IMR-90 (cell line): ENCODE results near the gene PTPN13. TPM values are rescaled to one million over a fixed set of nuclear protein-coding genes. Genes with fewer than 3 reads are reported as not detected.

Source experiments
- ATAC-seq: fragments of 200-7000 bp; cut with Tn5 transposase; 2 replicates; pipeline ENCODE4 v1.9.1; 2020; ENCODE audit warnings: low read depth, mild to moderate bottlenecking, moderate library complexity
- BruUV-seq: library from RNA; stranded (reverse); fragments of 400-500 nt; replicated peaks from 2 replicates; lab custom pipeline; 2021; lab: Mats Ljungman, UMichigan
- CTCF ChIA-PET: fragments of 300-600 bp; formaldehyde crosslinking; extraction: SDS; loops from one replicate; lab custom pipeline; 2021; ENCODE audit warnings: antibody characterized with exemption; lab: Yijun Ruan, JAX
- POLR2A ChIA-PET: fragments of 300-600 bp; sonication (Branson Sonifier 250); formaldehyde crosslinking; loops from one replicate; lab custom pipeline; 2022; ENCODE audit warnings: antibody characterized with exemption; ENCODE audit not compliant: unreplicated experiment; lab: Charles Lee
- DNase-seq: peaks from one replicate; pipeline ENCODE4 v3.0.0; 2013
- H2AFZ ChIP-seq: replicated peaks from 2 replicates; pipeline ENCODE3; 2013; ENCODE audit warnings: low read length, mild to moderate bottlenecking; ENCODE audit not compliant: poor library complexity
- H2AK5ac ChIP-seq: 2 replicates; pipeline ENCODE4 v1.6.1; 2013; ENCODE audit warnings: low read depth, low read length, inconsistent platforms
- H2AK9ac ChIP-seq: replicated peaks from 2 replicates; pipeline ENCODE3; 2013; ENCODE audit warnings: mild to moderate bottlenecking, low read depth, low read length, moderate library complexity; ENCODE audit not compliant: poor library complexity
- H2BK120ac ChIP-seq: 2 replicates; pipeline ENCODE4 v1.6.1; 2013; ENCODE audit warnings: low read depth, low read length, inconsistent platforms
- H2BK15ac ChIP-seq: 3 replicates; pipeline ENCODE4 v1.6.1; 2013; ENCODE audit warnings: low read depth, low read length, inconsistent platforms
- H2BK20ac ChIP-seq: 2 replicates; pipeline ENCODE4 v1.6.1; 2013; ENCODE audit warnings: low read depth, mild to moderate bottlenecking, inconsistent platforms, low read length, moderate library complexity
- H2BK5ac ChIP-seq: 2 replicates; pipeline ENCODE4 v1.6.1; 2013; ENCODE audit warnings: mild to moderate bottlenecking, low read depth, low read length, inconsistent platforms; ENCODE audit not compliant: poor library complexity, severe bottlenecking
- H3K14ac ChIP-seq: replicated peaks from 2 replicates; pipeline ENCODE4 v1.6.1; 2013; ENCODE audit warnings: low read depth, low read length, inconsistent platforms
- H3K18ac ChIP-seq: 2 replicates; pipeline ENCODE4 v1.6.1; 2013; ENCODE audit warnings: low read depth, low read length, control low read depth
- H3K23ac ChIP-seq: 2 replicates; pipeline ENCODE4 v1.6.1; 2013; ENCODE audit warnings: low read depth, low read length, inconsistent platforms
- H3K27ac ChIP-seq: 2 replicates; pipeline ENCODE4 v1.5.1; 2013; ENCODE audit warnings: mild to moderate bottlenecking, control low read depth, low read length; ENCODE audit not compliant: insufficient read depth
- H3K27me3 ChIP-seq: 2 replicates; pipeline ENCODE4 v1.6.1; 2013; ENCODE audit warnings: low read length; ENCODE audit not compliant: control insufficient read depth, insufficient read depth
- H3K36me3 ChIP-seq: 2 replicates; pipeline ENCODE4 v1.6.1; 2013; ENCODE audit warnings: low read length, mixed read lengths; ENCODE audit not compliant: control insufficient read depth, insufficient read depth
- H3K4ac ChIP-seq: 2 replicates; pipeline ENCODE4 v1.6.1; 2013; ENCODE audit warnings: low read depth, low read length, inconsistent platforms
- H3K4me1 ChIP-seq: 2 replicates; pipeline ENCODE4 v1.6.1; 2013; ENCODE audit warnings: low read length, mixed read lengths; ENCODE audit not compliant: control insufficient read depth, insufficient read depth
- H3K4me2 ChIP-seq: 2 replicates; pipeline ENCODE4 v1.6.1; 2013; ENCODE audit warnings: low read depth, mild to moderate bottlenecking, control low read depth, low read length, moderate library complexity
- H3K4me3 ChIP-seq: 2 replicates; pipeline ENCODE4 v1.5.1; 2013; ENCODE audit warnings: low read depth, mild to moderate bottlenecking, control low read depth, low read length, moderate library complexity; ENCODE audit not compliant: insufficient read depth
- H3K56ac ChIP-seq: 2 replicates; pipeline ENCODE4 v1.6.1; 2013; ENCODE audit warnings: low read length, inconsistent platforms; ENCODE audit not compliant: insufficient read depth; ENCODE audit errors: extremely low read depth
- H3K79me1 ChIP-seq, 2 experiments: 2 replicates each; pipeline ENCODE4 v1.6.1; 2013; ENCODE audit warnings: low read length in 2 of 2, inconsistent platforms in 1 of 2, low read depth in 1 of 2
- H3K9ac ChIP-seq: 2 replicates; pipeline ENCODE4 v1.6.1; 2013; ENCODE audit warnings: low read depth, low read length, control low read depth
- H3K9me1 ChIP-seq: 2 replicates; pipeline ENCODE4 v1.6.1; 2013; ENCODE audit warnings: low read length, inconsistent platforms; ENCODE audit not compliant: insufficient read depth
- H3K9me3 ChIP-seq: 2 replicates; pipeline ENCODE4 v1.6.1; 2013; ENCODE audit warnings: low read length; ENCODE audit not compliant: control insufficient read depth, insufficient read depth
- H4K20me1 ChIP-seq: 2 replicates; pipeline ENCODE4 v1.6.1; 2013; ENCODE audit warnings: low read length, inconsistent platforms; ENCODE audit not compliant: insufficient read depth
- H4K5ac ChIP-seq: 2 replicates; pipeline ENCODE4 v1.6.1; 2013; ENCODE audit warnings: mild to moderate bottlenecking, low read depth, low read length, control low read depth
- H4K8ac ChIP-seq, 2 experiments: 2 replicates each; pipeline ENCODE4 v1.6.1; 2013; ENCODE audit warnings: low read depth in 2 of 2, low read length in 2 of 2, control low read depth in 1 of 2, inconsistent platforms in 1 of 2
- H4K91ac ChIP-seq: 2 replicates; pipeline ENCODE4 v1.6.1; 2013; ENCODE audit warnings: low read depth, low read length, inconsistent platforms; ENCODE audit not compliant: insufficient read depth
- BHLHE40 ChIP-seq: fragments of 150-350 bp; IDR thresholded peaks from 2 replicates; pipeline ENCODE4 v1.6.1; 2016; ENCODE audit warnings: mild to moderate bottlenecking, low read depth, low read length
- CEBPB ChIP-seq: IDR thresholded peaks from 2 replicates; pipeline ENCODE4 v1.6.1; 2012; ENCODE audit warnings: low read depth, low read length, improper control_type of control experiment
- CHD1 ChIP-seq: IDR thresholded peaks from 2 replicates; pipeline ENCODE4 v1.6.1; 2012; ENCODE audit warnings: low read depth, low read length, improper control_type of control experiment
- CTCF ChIP-seq: conservative IDR thresholded peaks from 2 replicates; pipeline ENCODE4 v1.5.1; 2012; ENCODE audit warnings: mild to moderate bottlenecking, low read depth, low read length, improper control_type of control experiment
- ELK1 ChIP-seq: fragments of 150-350 bp; IDR thresholded peaks from 2 replicates; pipeline ENCODE4 v1.6.1; 2016; ENCODE audit warnings: low read depth, mild to moderate bottlenecking, low read length, moderate library complexity, borderline replicate concordance
- FOS ChIP-seq: fragments of 150-350 bp; IDR thresholded peaks from 2 replicates; pipeline ENCODE4 v1.6.1; 2016; ENCODE audit warnings: low read depth, low read length
- MAFK ChIP-seq: IDR thresholded peaks from 2 replicates; pipeline ENCODE4 v1.6.1; 2012; ENCODE audit warnings: low read depth, low read length, improper control_type of control experiment
- MAZ ChIP-seq: IDR thresholded peaks from 2 replicates; pipeline ENCODE4 v1.6.1; 2012; ENCODE audit warnings: low read depth, mild to moderate bottlenecking, low read length, improper control_type of control experiment, moderate library complexity, borderline replicate concordance
- MXI1 ChIP-seq: IDR thresholded peaks from 2 replicates; pipeline ENCODE4 v1.6.1; 2012; ENCODE audit warnings: low read depth, mild to moderate bottlenecking, low read length, moderate library complexity, borderline replicate concordance
- NFE2L2 ChIP-seq: fragments of 150-350 bp; IDR thresholded peaks from 2 replicates; pipeline ENCODE4 v1.6.1; 2016; ENCODE audit warnings: low read depth, mild to moderate bottlenecking, low read length
- POLR2A ChIP-seq: IDR thresholded peaks from 2 replicates; pipeline ENCODE4 v1.6.1; 2012; ENCODE audit warnings: mild to moderate bottlenecking, low read depth, low read length
- RAD21 ChIP-seq: IDR thresholded peaks from 2 replicates; pipeline ENCODE4 v1.6.1; 2012; ENCODE audit warnings: low read length, improper control_type of control experiment
- RCOR1 ChIP-seq: IDR thresholded peaks from 2 replicates; pipeline ENCODE4 v1.6.1; 2012; ENCODE audit warnings: mild to moderate bottlenecking, low read length, improper control_type of control experiment; ENCODE audit not compliant: insufficient replicate concordance
- RFX5 ChIP-seq: IDR thresholded peaks from 2 replicates; pipeline ENCODE4 v1.8.0; 2012; ENCODE audit warnings: low read depth, mild to moderate bottlenecking, low read length, moderate library complexity
- SMC3 ChIP-seq: fragments of 150-350 bp; IDR thresholded peaks from 2 replicates; pipeline ENCODE4 v1.6.1; 2016; ENCODE audit warnings: low read depth, mild to moderate bottlenecking, antibody characterized with exemption, low read length, moderate library complexity
- USF2 ChIP-seq: fragments of 150-350 bp; IDR thresholded peaks from 2 replicates; pipeline ENCODE4 v1.6.1; 2017; ENCODE audit warnings: mild to moderate bottlenecking, antibody characterized with exemption, low read length, low read depth
- WGBS, 2 experiments: methylation state at CpG; one replicate each; pipeline versions ENCODE4 v1.1.5 to v1.1.7; 2013; ENCODE audit warnings: missing lambda C conversion rate in 2 of 2; ENCODE audit not compliant: insufficient read length in 1 of 2; ENCODE audit errors: extremely low coverage in 2 of 2; 5-methylcytosine and 5-hydroxymethylcytosine counted together
- dilution Hi-C: fragments of 300-500 bp; cut with HindIII; formaldehyde crosslinking; loops from one replicate; pipeline ENCODE4 v1.14.3; 2018; ENCODE audit warnings: low sequenced_read_pairs; ENCODE audit not compliant: unreplicated experiment
- in situ Hi-C: fragments of 300-500 bp; cut with MboI; formaldehyde crosslinking; loops from 3 replicates; pipeline ENCODE4 v1.14.3; 2019; ENCODE audit warnings: low sequenced_read_pairs, inconsistent platforms, mixed read lengths
- intact Hi-C: fragments of 100-400 bp; cut with micrococcal nuclease; formaldehyde crosslinking; loops from 2 replicates; pipeline ENCODE4 v1.10.0; 2022
- polyA plus RNA-seq, 3 experiments: library from polyadenylated mRNA; depleted of rRNA; stranded (reverse); fragments of >200 nt; gene quantifications; 2 replicates each; pipeline ENCODE4 v1.2.3, GENCODE V29; 2012; ENCODE audit warnings: low replicate concordance in 1 of 3
- total RNA-seq: library from RNA; depleted of rRNA; stranded (reverse); fragments of >200 nt; gene quantifications from 2 replicates; pipeline ENCODE4 v1.2.3, GENCODE V29; 2012

PTPN13 gene
- total and polyA plus RNA-seq, 2 of the 4 experiments (the other 2 are of a cell fraction), result 7.7 to 29.0 TPM

- no peak overlapping the region for H2BK15ac ChIP-seq
- BruUV-seq, result no TSS peak
- no peak overlapping the region for H2AK9ac ChIP-seq
- no peak overlapping the region for H3K9ac ChIP-seq
- no peak overlapping the region for H2BK20ac ChIP-seq
- H4K8ac ChIP-seq, result no peak overlapping the region
- no peak overlapping the region for H3K27ac ChIP-seq
- no peak overlapping the region for H2AFZ ChIP-seq
- H3K4me1 ChIP-seq, result no peaks in the 10 kb centered on the region
- no peak overlapping the region for H2BK5ac ChIP-seq
- peaks cover 10 to 23% of the 10 kb centered on the region in 2 experiments for H3K79me1 ChIP-seq
- H3K9me3 ChIP-seq, result no peaks in the 10 kb centered on the region
- H3K18ac ChIP-seq, result no peak overlapping the region
- no peaks in the 10 kb centered on the region for H4K20me1 ChIP-seq
- dilution Hi-C loops, result no loop called here
- no peak overlapping the region for H3K56ac ChIP-seq
- no peaks in the 10 kb centered on the region for H3K36me3 ChIP-seq
- no peaks in the 10 kb centered on the region for H3K27me3 ChIP-seq
- no peaks in the 10 kb centered on the region for H3K9me1 ChIP-seq
- no peak overlapping the region for H3K4ac ChIP-seq
- intact Hi-C loops, result no loop called here
- no peak overlapping the region for H2AK5ac ChIP-seq
- H3K14ac ChIP-seq, result no peak overlapping the region
- POLR2A ChIA-PET, result no interaction called here
- ATAC-seq (no peak), DNase-seq (no peak)
- CTCF ChIA-PET, result no interaction called here
- no peak overlapping the region for H3K4me2 ChIP-seq
- in situ Hi-C loops, result no loop called here
- no peak overlapping the region for H2BK120ac ChIP-seq
- WGBS, 2 experiments, result no CpG with 5 or more reads among the region's 1 CpG
- H4K91ac ChIP-seq, result no peak overlapping the region
- no peak overlapping the region for H3K23ac ChIP-seq
- H3K4me3 ChIP-seq, result no peak overlapping the region
- H4K5ac ChIP-seq, result no peak overlapping the region
- TF ChIP-seq POLR2A (no peak), RCOR1 (no peak), RFX5 (no peak), MAZ (no peak), CHD1 (no peak), FOS (no peak), MAFK (no peak), MXI1 (no peak), NFE2L2 (no peak), RAD21 (no peak), SMC3 (no peak), CEBPB (no peak), CTCF (no peak), BHLHE40 (no peak), ELK1 (no peak), USF2 (no peak)
Measured at GRCh38 chr4:86615501-86615900, 21.4 kb downstream of the PTPN13 start.
